ENCODE measurements around the gene UNC93B1. TPM values are rescaled to one million over a fixed set of nuclear protein-coding genes. Genes with fewer than 3 reads are reported as not detected.

The UNC93B1 gene
- total and polyA plus RNA-seq, 11 donors: 5.0 to 34.2 (median 6.9) TPM

- Histone ChIP-seq H3K27me3 (no peaks in the 10 kb centered on the region), H3K36me3 (peaks cover 0 to 69% (median 32%) of the 10 kb centered on the region in 9 donors), H3K27ac (no peak overlapping the region), H3K9me3 (no peaks in the 10 kb centered on the region), H3K4me3 (no peak overlapping the region), H3K4me1 (peaks cover 0 to 4% (median 0%) of the 10 kb centered on the region in 12 donors)
- ATAC-seq: peak in 2 of 4 donors; percentile 5 to 22
- intact Hi-C loops (cut with DNase I): no loop called here
- DNase-seq: peak in 2 of 5 donors; percentile 10 to 61
- WGBS, 4 donors: 77 to 84% (median 80%) methylated on average over 14 of the region's 14 CpGs
- TF ChIP-seq POLR2A (IDR thresholded peaks at IDR 0.05) (no peak), CTCF (IDR thresholded peaks at IDR 0.05) (no peak)
These were observed 47.6 kb upstream of the UNC93B1 start for GRCh38 chr11:68051191-68052136.

- Histone ChIP-seq H3K27me3 (no peaks in the 10 kb centered on the region), H3K9me3 (no peaks in the 10 kb centered on the region), H3K4me1 (peaks cover 0 to 4% (median 0%) of the 10 kb centered on the region in 12 donors), H3K27ac (no peak overlapping the region), H3K4me3 (no peak overlapping the region), H3K36me3 (peaks cover 0 to 80% (median 32%) of the 10 kb centered on the region in 9 donors)
- 83 to 91% (median 91%) methylated on average over 8 to 18 of the region's 18 CpGs for WGBS, 4 donors
- intact Hi-C loops (cut with DNase I): no loop called here
- ATAC-seq (no peak), DNase-seq (no peak)
- TF ChIP-seq POLR2A (IDR thresholded peaks at IDR 0.05) (no peak), CTCF (IDR thresholded peaks at IDR 0.05) (no peak)
These were observed 46.5 kb upstream of the UNC93B1 start for GRCh38 chr11:68050371-68050841.

GRCh38 chr11:68049509-68050370 lies 45.8 kb upstream of the UNC93B1 start:
- DNase-seq: no peak

More at GRCh38 chr11:68049509-68050370, 45.8 kb upstream of the UNC93B1 start:
- no peaks in the 10 kb centered on the region for H3K9me3 ChIP-seq
- WGBS, 4 donors: 77 to 89% (median 84%) methylated on average over 21 to 40 of the region's 40 CpGs
- H3K27ac ChIP-seq: no peak overlapping the region
- peaks cover 0 to 87% (median 37%) of the 10 kb centered on the region in 9 donors for H3K36me3 ChIP-seq
- H3K4me3 ChIP-seq: no peak overlapping the region
- intact Hi-C loops (cut with DNase I): no loop called here
- ATAC-seq: no peak
- TF ChIP-seq CTCF (IDR thresholded peaks at IDR 0.05) (no peak), POLR2A (IDR thresholded peaks at IDR 0.05) (no peak)
- H3K27me3 ChIP-seq: no peaks in the 10 kb centered on the region
- H3K4me1 ChIP-seq: peaks cover 0 to 4% (median 0%) of the 10 kb centered on the region in 12 donors
